GM18517 (cell line): ENCODE results near the gene RBP3.

ENCODE experiments used
- ATAC-seq: cut with Tn5 transposase; IDR thresholded peaks from one replicate; pipeline ENCODE4 v1.9.1; 2021; ENCODE audit warnings: mild to moderate bottlenecking, moderate library complexity; ENCODE audit not compliant: unreplicated experiment

The RBP3 gene

DNA sequence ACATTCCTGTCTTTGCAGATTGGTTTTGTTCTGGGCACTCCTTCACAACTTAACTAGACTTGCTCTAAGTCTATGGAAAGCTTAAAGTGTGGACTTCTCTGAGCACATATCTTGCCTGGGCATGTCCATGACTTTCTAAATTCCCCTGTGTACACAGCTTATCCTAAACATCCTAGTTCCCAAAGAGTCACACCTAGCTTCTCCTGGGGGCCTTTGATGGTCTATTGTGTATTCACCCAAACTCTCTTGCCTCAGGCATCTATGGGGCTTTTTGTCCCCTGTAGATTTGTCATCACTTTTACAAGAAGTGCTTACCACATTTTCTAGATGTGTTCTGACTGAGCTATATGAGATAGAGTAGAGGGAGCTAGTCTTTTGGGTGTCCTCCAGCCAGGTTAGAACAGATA is 48.2 kb downstream of the RBP3 start:
- ATAC-seq, result no peak

- no peak for ATAC-seq
These were observed 49.1 kb downstream of the RBP3 start for GRCh38 chr10:47397256-47397655.

DNA sequence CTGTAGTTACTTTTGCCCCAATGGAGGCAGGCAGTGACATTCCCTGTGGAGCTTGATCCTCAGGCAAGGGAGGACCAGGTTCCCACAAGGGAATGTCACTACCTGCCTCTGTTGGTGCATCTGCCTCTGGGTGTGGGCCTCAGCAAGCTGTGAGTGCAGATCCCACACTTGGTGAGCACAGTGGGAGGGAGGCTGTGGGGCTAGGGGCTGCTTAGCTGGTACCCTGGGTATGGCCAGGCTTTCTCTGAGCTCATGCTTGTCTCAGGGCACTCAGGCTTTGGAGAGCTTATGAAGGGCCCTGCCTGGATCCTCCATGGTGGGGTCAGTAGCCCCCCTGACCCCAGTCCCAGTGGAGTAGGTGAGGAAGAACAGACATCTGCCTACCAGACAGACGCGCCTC is 52.1 kb downstream of the RBP3 start:
- no peak for ATAC-seq

DNA sequence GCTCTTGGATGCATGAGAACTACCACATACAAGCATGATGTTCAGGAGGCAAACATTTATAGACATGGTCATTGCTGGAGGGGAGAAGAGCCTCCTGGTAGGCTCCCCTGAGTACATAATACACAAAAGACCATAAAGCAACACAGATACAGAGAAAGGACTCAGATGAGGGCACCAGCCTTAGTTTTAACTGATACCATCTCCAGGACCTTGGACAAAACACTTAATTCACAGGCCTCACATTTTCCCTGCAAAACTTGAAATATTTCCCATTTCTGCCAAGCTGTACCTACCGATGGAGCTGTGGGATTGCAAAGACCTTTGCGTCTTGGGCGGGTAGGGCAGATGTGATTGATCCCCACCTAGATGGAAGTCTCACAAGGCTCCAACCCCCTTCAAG is 52.6 kb downstream of the RBP3 start:
- no peak for ATAC-seq

DNA sequence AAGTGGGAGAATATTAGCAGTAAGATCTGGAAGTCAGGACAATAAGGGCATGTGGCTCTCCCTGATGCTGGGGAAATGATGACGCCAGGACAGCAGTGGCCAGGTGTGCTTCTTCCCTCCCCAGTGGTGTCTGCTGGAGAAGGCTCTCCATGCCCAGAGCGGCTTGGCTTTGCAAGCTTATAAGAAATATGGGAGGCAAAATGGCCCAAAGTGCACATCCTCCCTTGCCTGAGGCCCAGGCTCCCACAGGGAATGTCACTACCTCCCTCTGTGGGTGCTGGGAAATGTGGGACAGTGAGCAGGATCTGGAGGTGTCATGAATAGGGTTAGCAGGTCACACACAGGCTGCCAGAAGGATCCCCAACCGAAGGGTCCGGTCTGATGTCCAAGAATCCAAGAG is 53.0 kb downstream of the RBP3 start:
- ATAC-seq, result no peak

DNA sequence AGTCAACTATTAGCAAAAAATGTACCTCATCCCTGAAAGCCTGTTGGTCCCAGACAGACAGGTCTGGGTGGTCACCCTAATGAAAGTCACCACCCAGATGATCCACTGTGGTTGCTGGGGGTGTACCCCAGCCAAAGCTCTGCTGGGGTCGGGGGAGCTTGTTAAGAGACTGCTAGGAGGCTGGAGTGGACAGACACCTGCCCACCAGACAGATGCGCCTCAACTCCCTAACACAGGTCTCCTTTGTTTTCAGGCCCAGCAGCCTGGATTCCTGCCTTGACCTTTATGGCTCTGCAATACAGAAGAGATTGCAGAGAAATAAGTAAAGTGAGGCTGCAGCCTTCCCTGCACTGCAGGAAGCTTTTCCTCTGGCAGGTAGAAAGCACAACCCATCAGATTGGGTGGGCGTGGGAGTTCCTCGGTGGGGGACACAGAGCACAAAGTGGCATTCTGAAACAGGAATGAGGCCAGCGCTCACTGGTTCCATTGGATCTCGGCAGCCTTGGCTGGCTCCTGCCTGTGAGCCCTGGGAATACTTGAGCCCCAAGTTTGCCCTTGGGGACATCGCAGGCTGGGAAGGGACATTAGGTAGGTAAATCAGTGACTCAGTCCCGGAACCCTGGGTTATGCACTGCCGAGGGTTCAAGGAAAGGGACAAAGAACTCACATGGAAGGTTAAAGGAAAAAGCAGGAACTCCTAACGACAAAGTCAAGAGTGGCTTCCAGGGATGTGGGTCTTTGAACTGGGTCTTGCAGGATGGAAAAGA is 53.9 kb downstream of the RBP3 start:
- ATAC-seq, result no peak

GRCh38 chr10:47402641-47403301 is 54.6 kb downstream of the RBP3 start:
- no peak for ATAC-seq

GRCh38 chr10:47403446-47404318 is 55.5 kb downstream of the RBP3 start:
- ATAC-seq, result no peak

DNA sequence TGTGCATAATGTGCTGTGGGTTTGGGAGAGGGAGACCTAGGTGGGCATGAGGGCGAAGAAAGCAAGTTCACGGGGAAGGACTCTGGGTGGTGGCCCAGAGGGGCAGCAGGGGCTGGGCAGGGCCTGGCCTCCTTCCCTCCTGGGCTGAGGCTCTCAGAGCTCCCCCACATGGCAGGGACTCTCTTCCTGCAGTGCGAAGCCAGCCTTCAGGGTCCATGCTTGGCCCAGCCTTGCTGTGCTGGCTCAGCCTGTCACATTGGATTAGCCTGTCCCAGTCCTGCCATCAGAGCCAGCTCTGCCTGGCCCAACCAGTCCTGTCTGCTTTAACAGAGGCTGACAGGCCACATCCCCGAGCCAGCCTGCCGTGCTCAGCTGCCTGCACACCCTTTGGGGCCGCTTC is 56.3 kb downstream of the RBP3 start:
- ATAC-seq, result no peak

DNA sequence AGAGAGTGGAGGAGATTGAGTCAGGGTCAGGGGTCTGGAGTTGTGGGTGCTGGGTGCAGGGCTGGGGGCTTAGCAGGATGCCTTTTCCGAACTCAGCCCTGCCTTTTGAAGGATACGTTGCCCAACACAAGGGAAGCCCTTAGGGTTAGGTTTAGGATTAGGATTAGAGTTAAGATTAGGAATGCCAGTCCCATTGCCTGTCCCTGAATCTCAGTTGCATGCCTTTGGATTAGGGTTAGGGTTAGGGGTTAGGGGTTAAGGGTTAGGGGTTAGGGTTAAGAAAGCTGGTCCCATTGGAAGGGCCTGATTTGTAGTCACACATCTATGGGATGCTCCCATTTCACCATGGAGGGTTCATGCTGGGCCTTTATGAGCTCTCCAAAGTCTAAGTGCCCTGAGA is 56.8 kb downstream of the RBP3 start:
- no peak for ATAC-seq

GRCh38 chr10:47405857-47406547 is 57.8 kb downstream of the RBP3 start:
- ATAC-seq, result no peak

GRCh38 chr10:47406548-47406869 is 58.3 kb downstream of the RBP3 start:
- ATAC-seq, result no peak

DNA sequence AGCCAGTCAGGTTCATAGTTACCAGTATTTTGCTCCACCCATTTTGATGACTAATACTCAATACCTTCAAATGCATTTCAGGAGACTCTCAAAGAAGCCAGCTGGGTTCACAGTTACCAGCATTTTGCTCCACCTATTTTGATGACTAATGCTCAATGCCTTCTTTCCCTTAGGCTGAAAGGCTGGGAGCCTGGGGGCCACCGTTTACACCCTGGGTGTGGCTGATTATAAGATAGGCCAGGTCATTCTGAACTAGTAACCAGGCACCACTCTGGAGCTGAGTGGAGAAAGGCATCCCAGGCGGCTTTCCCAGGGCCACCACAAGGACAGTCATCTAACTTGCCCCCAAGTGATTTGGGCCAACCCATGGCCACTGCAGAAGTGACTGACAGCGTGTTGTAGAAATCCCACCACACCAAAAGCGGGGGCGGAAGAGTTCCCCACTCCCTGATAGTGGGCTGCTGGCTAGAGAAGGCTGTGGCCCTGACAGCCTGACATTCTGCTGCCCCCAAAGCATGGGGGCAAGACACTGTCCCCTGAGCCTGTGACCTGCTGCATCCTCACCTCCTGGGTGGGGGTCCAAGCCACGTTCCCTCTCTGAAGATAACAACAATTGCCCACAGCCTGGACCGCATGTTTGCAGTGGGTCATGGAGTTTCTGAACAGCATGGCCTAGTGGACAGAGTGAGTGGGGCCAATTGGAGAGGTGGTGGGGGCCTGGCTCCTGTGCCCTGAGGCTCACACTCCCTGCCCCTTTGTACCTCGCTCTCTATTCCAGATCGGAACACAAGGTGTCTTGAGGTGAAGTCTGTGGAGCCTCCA is 58.9 kb downstream of the RBP3 start:
- no peak for ATAC-seq
